SH-SY5Y (cell line): Measurements from ENCODE around the gene ERGIC1.

ENCODE experiments used
- GATA2 ChIP-seq: IDR thresholded peaks from 2 replicates; pipeline ENCODE4 v1.6.1; 2011; ENCODE audit warnings: mild to moderate bottlenecking, low read depth, low read length
- GATA3 ChIP-seq: IDR thresholded peaks from 2 replicates; pipeline ENCODE4 v1.6.1; 2011; ENCODE audit warnings: low read depth, mild to moderate bottlenecking, low read length, moderate library complexity

GRCh38 chr5:172802112-172802511 is 31.9 kb upstream of the ERGIC1 start:
- TF ChIP-seq GATA2 (no peak), GATA3 (no peak)
